CD4-positive, alpha-beta T cell (primary cell): ENCODE measurements around the gene RARG. TPM values are rescaled to one million over a fixed set of nuclear protein-coding genes. Genes with fewer than 3 reads are reported as not detected.

ENCODE experiments used
- ATAC-seq: fragments of 200-7000 bp; cut with Tn5 transposase; one replicate; pipeline ENCODE4 v1.10.0; 2022; ENCODE audit warnings: mild to moderate bottlenecking; ENCODE audit not compliant: poor library complexity
- CTCF ChIA-PET: fragments of 350-600 bp; sonication (Branson Sonifier 250); formaldehyde crosslinking; loops from one replicate; lab custom pipeline; 2021; ENCODE audit warnings: antibody characterized with exemption, inconsistent platforms; lab: Charles Lee
- POLR2A ChIA-PET: fragments of 350-600 bp; sonication (Branson Sonifier 250); formaldehyde crosslinking; loops from one replicate; lab custom pipeline; 2021; ENCODE audit warnings: antibody characterized with exemption, inconsistent platforms; lab: Charles Lee
- DNase-seq, 14 experiments: peaks; one replicate each; pipeline ENCODE4 v3.0.0-alpha.2; 2013 to 2020; ENCODE audit warnings: mixed read lengths in 2 of 14
- H3K27ac ChIP-seq, 2 donors: one replicate each; pipeline versions ENCODE4 v1.5.1 to v1.7.0; 2013; ENCODE audit warnings: low read length in 2 of 2, low read depth in 1 of 2, mild to moderate bottlenecking in 1 of 2
- H3K27me3 ChIP-seq, 2 experiments: 1 replicate in 1 of 2; 2 replicates in 1 of 2; pipeline versions ENCODE4 v1.6.1 to v1.7.0; 2013; ENCODE audit warnings: low read length in 2 of 2, control low read depth in 1 of 2, mild to moderate bottlenecking in 1 of 2, moderate library complexity in 1 of 2; ENCODE audit not compliant: insufficient read depth in 2 of 2, control insufficient read depth in 1 of 2
- H3K36me3 ChIP-seq: one replicate; pipeline ENCODE4 v1.6.1; 2013; ENCODE audit warnings: low read length, control low read depth; ENCODE audit not compliant: insufficient read depth
- H3K4me1 ChIP-seq: one replicate; pipeline ENCODE4 v1.6.1; 2013; ENCODE audit warnings: low read length, control low read depth; ENCODE audit not compliant: insufficient read depth
- H3K4me3 ChIP-seq: one replicate; pipeline ENCODE4 v1.5.1; 2013; ENCODE audit warnings: mild to moderate bottlenecking, low read length, moderate library complexity
- H3K9me3 ChIP-seq, 2 experiments: 1 replicate in 1 of 2; 2 replicates in 1 of 2; pipeline versions ENCODE4 v1.6.1 to v1.7.0; 2013; ENCODE audit warnings: low read length in 2 of 2, mild to moderate bottlenecking in 2 of 2, control low read depth in 1 of 2, moderate library complexity in 1 of 2; ENCODE audit not compliant: control insufficient read depth in 1 of 2, insufficient read depth in 1 of 2
- H3K27ac Mint-ChIP-seq: one replicate; pipeline ENCODE4 v1.8.0; 2020; ENCODE audit warnings: mixed read lengths
- H3K27me3 Mint-ChIP-seq: one replicate; pipeline ENCODE4 v1.8.0; 2021; ENCODE audit warnings: mixed read lengths
- H3K36me3 Mint-ChIP-seq: one replicate; pipeline ENCODE4 v1.8.0; 2021; ENCODE audit warnings: low read depth, mixed read lengths
- H3K4me1 Mint-ChIP-seq: one replicate; pipeline ENCODE4 v1.8.0; 2021; ENCODE audit warnings: low read depth, mixed read lengths
- H3K4me3 Mint-ChIP-seq: one replicate; pipeline ENCODE4 v1.8.0; 2020; ENCODE audit warnings: mild to moderate bottlenecking, mixed read lengths
- H3K9me3 Mint-ChIP-seq: one replicate; pipeline ENCODE4 v1.8.0; 2020; ENCODE audit warnings: mixed read lengths
- intact Hi-C, 2 experiments: fragments of 100-400 bp; cut with DNase I in 1 of 2; cut with micrococcal nuclease in 1 of 2; formaldehyde crosslinking; loops; one replicate each; pipeline versions ENCODE4 v1.15.1 to v1.9.0; 2023 to 2025; cut with DNase I, micrococcal nuclease
- total RNA-seq, 174 experiments: library from RNA in 2 of 174; stranded (reverse) in 2 of 174; gene quantifications; one replicate each; pipeline ENCODE4 v1.2.3 and lab custom pipeline; 2021 to 2026
- TF ChIP-seq, protein P1 (sequence below): fragments of 200-600 bp; IDR thresholded peaks from one replicate; pipeline ENCODE4 v1.8.0; 2022; ENCODE audit warnings: antibody characterized with exemption, mild to moderate bottlenecking

RARG gene
- total RNA-seq, 2 experiments from 2014 or later, result 14.0 to 15.8 TPM

DNA sequence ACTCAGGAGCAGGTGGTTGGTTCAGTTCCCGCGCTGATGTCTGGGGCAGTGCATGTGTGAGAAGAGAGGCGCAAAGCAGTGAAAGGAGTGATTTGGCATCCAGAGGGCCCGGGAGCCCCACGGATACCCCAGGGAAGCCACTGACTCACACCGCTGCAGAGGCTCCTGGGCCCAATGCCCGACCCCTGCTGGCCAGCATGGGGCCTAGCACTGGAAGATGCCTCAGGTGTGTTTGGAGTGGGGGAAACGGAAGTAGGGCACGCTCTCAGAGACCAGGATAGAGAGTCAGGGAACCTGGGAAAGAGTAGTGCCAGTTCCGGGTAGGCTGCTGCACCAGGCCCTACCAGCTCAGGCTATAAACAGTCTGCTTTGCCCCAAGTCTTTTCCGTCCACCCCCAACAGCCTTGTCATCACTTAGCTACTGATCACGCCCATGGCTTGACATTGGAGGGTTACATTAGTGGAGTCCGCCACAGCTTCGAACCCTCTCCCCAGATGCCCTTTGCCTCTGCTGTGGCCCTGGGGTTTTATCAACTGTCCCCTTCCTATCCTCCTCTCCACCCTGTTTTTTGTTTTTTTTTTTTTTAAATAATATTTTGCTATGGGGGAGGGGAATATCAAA, 41.8 kb downstream of the RARG start:
- peaks cover 98% of the 10 kb centered on the region for H3K36me3 Mint-ChIP-seq
- Histone ChIP-seq H3K9me3 (no peaks in the 10 kb centered on the region), H3K27ac (no peak overlapping the region), H3K4me3 (no peak overlapping the region), H3K4me1 (peaks cover 20% of the 10 kb centered on the region), H3K27me3 (no peaks in the 10 kb centered on the region), H3K36me3 (peaks cover 97% of the 10 kb centered on the region)
- peaks cover 32% of the 10 kb centered on the region for H3K4me1 Mint-ChIP-seq
- TF ChIP-seq, protein P1, sequence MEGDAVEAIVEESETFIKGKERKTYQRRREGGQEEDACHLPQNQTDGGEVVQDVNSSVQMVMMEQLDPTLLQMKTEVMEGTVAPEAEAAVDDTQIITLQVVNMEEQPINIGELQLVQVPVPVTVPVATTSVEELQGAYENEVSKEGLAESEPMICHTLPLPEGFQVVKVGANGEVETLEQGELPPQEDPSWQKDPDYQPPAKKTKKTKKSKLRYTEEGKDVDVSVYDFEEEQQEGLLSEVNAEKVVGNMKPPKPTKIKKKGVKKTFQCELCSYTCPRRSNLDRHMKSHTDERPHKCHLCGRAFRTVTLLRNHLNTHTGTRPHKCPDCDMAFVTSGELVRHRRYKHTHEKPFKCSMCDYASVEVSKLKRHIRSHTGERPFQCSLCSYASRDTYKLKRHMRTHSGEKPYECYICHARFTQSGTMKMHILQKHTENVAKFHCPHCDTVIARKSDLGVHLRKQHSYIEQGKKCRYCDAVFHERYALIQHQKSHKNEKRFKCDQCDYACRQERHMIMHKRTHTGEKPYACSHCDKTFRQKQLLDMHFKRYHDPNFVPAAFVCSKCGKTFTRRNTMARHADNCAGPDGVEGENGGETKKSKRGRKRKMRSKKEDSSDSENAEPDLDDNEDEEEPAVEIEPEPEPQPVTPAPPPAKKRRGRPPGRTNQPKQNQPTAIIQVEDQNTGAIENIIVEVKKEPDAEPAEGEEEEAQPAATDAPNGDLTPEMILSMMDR, result peak; percentile 76
- H3K27me3 Mint-ChIP-seq, result no peaks in the 10 kb centered on the region
- POLR2A ChIA-PET, result interaction anchor here (0.6 to 5.9 kb wide), 7 partner anchors 9 to 131 kb away, joined by 3 to 34 read pairs (median 4); partner anchors contain the start of genes AAAS, CSAD, ITGB7 and ZNF740
- H3K4me3 Mint-ChIP-seq, result no peak overlapping the region
- ATAC-seq (peak; percentile 98), DNase-seq (peak in 13 of 14 experiments; percentile 33 to 78 (median 46))
- H3K27ac Mint-ChIP-seq, result peak overlapping the region; percentile 68
- CTCF ChIA-PET, result interaction anchor here (0.7 to 5.6 kb wide), 7 partner anchors 8 to 78 kb away, joined by 3 to 32 read pairs (median 3); partner anchors contain the start of gene ESPL1
- intact Hi-C loops, result loop anchor here (1.0 to 10.0 kb wide), 4 partner anchors 17 to 125 kb away; partner anchors contain the start of gene ITGB7 (in 1 of the 2)
- H3K9me3 Mint-ChIP-seq, result no peaks in the 10 kb centered on the region

DNA sequence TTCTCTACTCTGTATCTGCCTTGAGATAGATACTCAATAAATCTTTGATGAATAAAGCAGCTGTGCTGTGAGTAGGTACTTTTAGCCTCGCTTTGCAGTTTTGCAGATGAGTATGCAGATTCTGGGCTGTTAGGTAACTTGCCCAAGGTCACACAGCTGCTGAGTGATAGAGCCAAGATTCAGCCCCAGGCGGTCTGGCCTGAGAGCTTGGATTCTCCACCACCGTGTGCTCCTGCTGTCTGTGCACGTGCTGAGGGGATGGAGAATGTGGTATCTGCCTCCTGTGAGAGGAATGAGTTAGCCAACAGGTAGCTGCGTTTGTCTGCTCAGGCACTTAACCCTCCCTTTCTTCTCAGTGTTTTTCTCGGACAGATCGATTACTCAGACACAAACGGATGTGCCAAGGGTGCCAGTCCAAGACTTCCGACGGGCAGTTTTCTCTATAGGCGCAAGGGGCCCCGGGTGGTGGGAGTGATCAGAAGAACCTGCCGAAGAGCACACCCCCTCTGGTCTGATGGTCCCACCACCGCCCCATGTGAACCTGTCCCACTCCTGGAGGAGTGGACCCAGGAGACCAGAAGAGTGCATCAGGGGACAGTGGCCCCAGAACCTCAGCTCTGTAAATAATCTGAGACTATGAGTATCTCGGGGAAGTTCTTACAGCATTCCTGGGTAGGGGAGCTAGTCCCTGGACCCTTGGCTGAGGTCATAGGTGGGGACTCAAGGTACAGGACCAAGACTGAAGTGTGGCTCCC, 44.7 kb downstream of the RARG start:
- DNase-seq (peak in 1 of 14 experiments; percentile 2), ATAC-seq (no peak)
- no peaks in the 10 kb centered on the region for H3K27me3 ChIP-seq
- POLR2A ChIA-PET, result interaction anchor here (0.8 to 5.9 kb wide), 6 partner anchors 7 to 108 kb away, joined by 3 to 34 read pairs (median 4); partner anchors contain the start of genes ITGB7 and PFDN5
- peaks cover 51% of the 10 kb centered on the region for H3K4me1 Mint-ChIP-seq
- H3K27ac ChIP-seq, result no peak overlapping the region
- CTCF ChIA-PET, result interaction anchor here (1.0 to 5.6 kb wide), 4 partner anchors 10 to 134 kb away, joined by 4 to 32 read pairs (median 4); partner anchors contain the start of genes AAAS and ESPL1
- H3K27ac Mint-ChIP-seq, result peak overlapping the region; percentile 24
- peaks cover 96% of the 10 kb centered on the region for H3K36me3 Mint-ChIP-seq
- no peaks in the 10 kb centered on the region for H3K9me3 ChIP-seq
- TF ChIP-seq, protein P1, result no peak
- peaks cover 37% of the 10 kb centered on the region for H3K4me1 ChIP-seq
- H3K4me3 ChIP-seq, result no peak overlapping the region
- intact Hi-C loops, result no loop called here
- no peak overlapping the region for H3K4me3 Mint-ChIP-seq
- no peaks in the 10 kb centered on the region for H3K9me3 Mint-ChIP-seq
- H3K36me3 ChIP-seq, result peaks cover 96% of the 10 kb centered on the region
- H3K27me3 Mint-ChIP-seq, result no peaks in the 10 kb centered on the region

DNA sequence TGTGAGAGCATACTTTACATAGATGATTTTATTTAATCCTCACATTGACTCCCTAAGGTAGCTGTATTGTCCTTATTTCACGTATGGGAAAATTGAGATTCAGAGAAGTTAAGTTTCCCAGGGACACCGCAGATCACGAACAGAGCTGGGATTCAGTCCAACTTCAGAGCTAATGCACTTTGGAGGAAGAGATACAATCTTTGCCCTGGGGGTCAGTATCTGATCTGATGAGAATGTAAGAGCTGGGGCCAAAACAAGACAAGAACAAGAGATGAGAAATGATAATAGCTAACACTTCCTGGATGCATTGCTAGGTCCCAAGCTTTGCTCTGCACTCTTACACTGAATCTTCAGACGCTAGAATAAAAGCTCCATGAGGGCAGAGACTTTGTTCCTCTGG, 45.3 kb downstream of the RARG start:
- Histone ChIP-seq H3K27ac (no peak overlapping the region), H3K36me3 (peaks cover 96% of the 10 kb centered on the region), H3K9me3 (no peaks in the 10 kb centered on the region), H3K4me3 (no peak overlapping the region), H3K4me1 (peaks cover 43% of the 10 kb centered on the region), H3K27me3 (no peaks in the 10 kb centered on the region)
- H3K4me1 Mint-ChIP-seq, result peaks cover 57% of the 10 kb centered on the region
- ChIA-PET CTCF (interaction anchor here (1.0 to 5.6 kb wide), 4 partner anchors 11 to 135 kb away, joined by 4 to 32 read pairs (median 4); partner anchors contain the start of genes AAAS and ESPL1), POLR2A (interaction anchor here (0.8 to 5.9 kb wide), 4 partner anchors 8 to 33 kb away, joined by 3 to 34 read pairs (median 16); partner anchors contain the start of gene ITGB7)
- no peaks in the 10 kb centered on the region for H3K27me3 Mint-ChIP-seq
- ATAC-seq (no peak), DNase-seq (no peak)
- H3K4me3 Mint-ChIP-seq, result no peak overlapping the region
- peak overlapping the region; percentile 22 for H3K27ac Mint-ChIP-seq
- TF ChIP-seq, protein P1, result no peak
- peaks cover 96% of the 10 kb centered on the region for H3K36me3 Mint-ChIP-seq
- intact Hi-C loops, result no loop called here
- H3K9me3 Mint-ChIP-seq, result no peaks in the 10 kb centered on the region
